ENCODE measurements around the gene ITPR1.

DNA sequence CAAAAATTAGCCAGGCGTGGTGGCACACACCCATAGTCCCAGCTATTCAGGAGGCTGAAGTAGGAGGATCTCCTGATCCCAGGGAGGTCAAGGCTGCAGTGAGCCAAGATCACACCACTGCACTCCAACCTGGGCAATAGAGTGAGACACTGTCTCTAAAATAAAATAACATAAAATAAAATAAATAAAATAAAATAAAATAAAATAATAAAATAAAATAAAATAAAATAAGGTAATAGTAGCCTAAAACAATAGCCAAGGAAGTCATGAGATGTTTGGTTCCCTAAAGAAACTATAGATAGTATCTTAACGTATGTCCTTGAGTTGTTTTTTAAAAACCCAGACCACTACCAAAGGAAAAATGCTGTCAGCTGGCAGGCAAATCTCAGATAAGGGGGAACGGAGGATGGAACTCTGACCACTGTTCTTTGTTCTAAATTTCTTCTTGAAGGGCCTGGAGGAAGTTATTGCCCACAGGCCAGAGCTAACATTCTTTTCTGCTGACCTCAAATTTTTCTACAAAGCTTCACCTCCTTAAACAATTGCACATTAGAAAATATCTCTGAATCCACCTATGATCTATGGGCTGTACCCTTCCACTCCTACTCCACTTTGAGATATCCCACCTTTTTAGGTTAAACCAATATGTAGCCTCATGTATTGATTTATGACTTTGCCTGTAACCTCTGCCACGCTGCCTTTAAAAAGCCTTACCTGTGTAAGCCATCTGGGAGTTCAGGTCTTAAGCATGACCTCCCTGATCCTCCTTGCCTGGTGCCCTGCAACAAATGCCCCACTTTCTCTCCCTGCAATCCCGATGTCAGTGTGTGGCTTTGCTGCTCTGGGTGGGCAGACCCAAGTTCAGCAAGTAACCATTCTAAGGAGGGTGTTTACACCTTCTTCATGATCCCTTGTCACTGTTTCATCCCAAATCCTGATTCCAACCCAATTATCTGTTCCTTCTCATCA, 359.9 kb downstream of the ITPR1 start:
- TF ChIP-seq, protein P1, sequence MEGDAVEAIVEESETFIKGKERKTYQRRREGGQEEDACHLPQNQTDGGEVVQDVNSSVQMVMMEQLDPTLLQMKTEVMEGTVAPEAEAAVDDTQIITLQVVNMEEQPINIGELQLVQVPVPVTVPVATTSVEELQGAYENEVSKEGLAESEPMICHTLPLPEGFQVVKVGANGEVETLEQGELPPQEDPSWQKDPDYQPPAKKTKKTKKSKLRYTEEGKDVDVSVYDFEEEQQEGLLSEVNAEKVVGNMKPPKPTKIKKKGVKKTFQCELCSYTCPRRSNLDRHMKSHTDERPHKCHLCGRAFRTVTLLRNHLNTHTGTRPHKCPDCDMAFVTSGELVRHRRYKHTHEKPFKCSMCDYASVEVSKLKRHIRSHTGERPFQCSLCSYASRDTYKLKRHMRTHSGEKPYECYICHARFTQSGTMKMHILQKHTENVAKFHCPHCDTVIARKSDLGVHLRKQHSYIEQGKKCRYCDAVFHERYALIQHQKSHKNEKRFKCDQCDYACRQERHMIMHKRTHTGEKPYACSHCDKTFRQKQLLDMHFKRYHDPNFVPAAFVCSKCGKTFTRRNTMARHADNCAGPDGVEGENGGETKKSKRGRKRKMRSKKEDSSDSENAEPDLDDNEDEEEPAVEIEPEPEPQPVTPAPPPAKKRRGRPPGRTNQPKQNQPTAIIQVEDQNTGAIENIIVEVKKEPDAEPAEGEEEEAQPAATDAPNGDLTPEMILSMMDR (IDR thresholded peaks at IDR 0.05) = no peak
- TF ChIP-seq POLR2A (IDR thresholded peaks at IDR 0.05) = no peak
